Activated CD4-positive, CD25-positive, alpha-beta regulatory T cell treated with anti-CD3 and anti-CD28 coated beads, Interleukin-2, amount 50 U/mL, for 24 hours (primary cell): ENCODE data around the gene TSR3.
"Not testable (repeated sequence)": the region's sequence is repeated elsewhere in the genome, so short reads cannot be mapped to it uniquely, and the experiment has no call there.

Experiments
- ATAC-seq, 2 donors: fragments of 150-1000 bp; cut with Tn5 transposase; one replicate each; pipeline ENCODE4 v1.10.0; 2021; ENCODE audit warnings: mild to moderate bottlenecking in 1 of 2, moderate library complexity in 1 of 2

The TSR3 gene

DNA sequence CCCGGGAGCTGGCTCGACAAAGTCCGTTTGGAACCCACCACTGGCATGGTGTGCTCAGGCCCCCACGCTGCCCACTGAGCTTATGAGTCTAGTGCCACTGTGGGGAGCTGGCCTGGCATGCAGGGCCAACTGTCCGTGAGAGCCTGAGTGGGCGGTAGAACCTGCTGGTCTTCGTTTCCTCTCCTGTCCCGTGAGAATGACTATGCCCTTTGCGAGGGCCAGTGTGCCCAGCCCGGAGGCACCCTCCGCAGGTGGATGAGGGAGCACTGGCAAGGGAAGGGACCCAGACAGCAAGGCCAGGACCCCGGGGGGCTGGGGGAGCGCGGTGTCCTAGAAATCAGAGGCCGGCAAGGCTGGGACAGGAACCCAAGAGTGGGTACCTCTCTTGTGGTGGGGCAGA, 15.1 kb downstream of the TSR3 start:
- no peak for ATAC-seq

GRCh38 chr16:1335996-1336395, 15.7 kb downstream of the TSR3 start:
- no peak for ATAC-seq

GRCh38 chr16:1335211-1335971, 16.3 kb downstream of the TSR3 start:
- no peak for ATAC-seq

DNA sequence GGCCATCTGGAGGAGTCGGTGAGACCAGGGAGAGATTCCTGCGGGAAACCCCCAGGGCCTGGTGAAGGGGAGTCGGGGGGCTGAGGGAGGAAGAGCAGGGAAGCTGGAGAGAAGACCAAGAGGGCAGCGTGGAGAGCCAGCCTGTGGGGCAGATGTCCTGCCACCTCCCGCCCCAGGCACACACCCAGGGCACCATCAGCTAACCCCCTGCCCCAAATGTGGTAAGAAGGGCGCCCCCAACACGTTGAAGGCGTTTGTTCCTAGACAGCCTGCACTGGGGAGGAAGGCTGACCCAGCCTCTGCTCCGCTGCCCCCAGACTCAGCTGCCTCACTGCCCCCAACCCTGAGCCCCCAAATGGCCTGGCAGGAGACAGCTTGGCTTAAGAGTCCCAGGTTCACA, 16.9 kb downstream of the TSR3 start:
- ATAC-seq: no peak

DNA sequence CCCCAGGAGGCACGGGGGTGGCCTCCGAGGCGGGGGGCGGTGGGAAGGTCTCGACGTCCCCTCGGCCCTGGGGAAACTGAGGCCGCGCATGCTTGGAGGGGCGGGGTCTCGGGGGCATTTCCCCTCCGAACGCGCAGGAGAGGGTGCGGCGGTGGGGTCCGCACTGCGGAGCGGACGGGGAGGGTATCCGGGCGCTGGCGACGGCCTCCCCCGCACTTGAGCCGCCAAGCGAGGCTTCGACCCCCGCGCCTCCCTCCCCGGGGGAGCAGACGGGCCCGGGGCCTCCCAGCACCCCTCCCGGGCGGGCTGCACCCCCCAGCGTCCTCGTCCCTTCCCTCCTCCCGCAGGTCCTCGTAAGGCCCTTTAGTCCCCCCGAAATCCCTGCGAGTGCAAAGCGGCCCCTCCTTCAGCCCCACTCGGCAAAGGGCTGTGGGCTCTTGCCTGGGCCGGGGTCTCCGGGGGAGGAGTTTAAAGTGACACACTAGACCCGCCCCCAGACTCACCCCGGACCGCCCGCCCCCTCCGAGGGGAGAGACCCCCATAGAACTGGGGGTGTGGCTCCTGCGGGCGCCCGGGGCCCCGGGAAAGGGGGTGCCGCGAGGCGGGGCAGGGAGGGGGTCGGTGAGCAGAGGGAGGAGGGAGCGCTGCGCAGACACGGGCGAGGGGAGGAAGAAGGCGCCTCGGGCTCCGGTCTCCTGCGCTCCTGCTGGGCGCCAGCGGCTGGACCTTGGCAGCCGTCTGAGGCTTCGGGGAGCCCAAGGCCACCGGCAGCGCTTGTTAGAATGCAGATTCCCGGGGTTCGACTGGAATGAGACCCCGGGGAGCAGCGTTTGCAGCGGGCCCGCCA, 17.6 kb downstream of the TSR3 start:
- ATAC-seq: no peak

GRCh38 chr16:1333149-1333812, 18.4 kb downstream of the TSR3 start, which contains the start of gene BAIAP3:
BAIAP3 (plus strand) TSS chr16:1333645; CDS start chr16:1338550, 4,905 bp downstream.
- ATAC-seq: peak; percentile 58 to 62

GRCh38 chr16:1332618-1333148, 19.0 kb downstream of the TSR3 start:
- no peak for ATAC-seq

GRCh38 chr16:1331712-1332617, 19.7 kb downstream of the TSR3 start:
- ATAC-seq: no peak

DNA sequence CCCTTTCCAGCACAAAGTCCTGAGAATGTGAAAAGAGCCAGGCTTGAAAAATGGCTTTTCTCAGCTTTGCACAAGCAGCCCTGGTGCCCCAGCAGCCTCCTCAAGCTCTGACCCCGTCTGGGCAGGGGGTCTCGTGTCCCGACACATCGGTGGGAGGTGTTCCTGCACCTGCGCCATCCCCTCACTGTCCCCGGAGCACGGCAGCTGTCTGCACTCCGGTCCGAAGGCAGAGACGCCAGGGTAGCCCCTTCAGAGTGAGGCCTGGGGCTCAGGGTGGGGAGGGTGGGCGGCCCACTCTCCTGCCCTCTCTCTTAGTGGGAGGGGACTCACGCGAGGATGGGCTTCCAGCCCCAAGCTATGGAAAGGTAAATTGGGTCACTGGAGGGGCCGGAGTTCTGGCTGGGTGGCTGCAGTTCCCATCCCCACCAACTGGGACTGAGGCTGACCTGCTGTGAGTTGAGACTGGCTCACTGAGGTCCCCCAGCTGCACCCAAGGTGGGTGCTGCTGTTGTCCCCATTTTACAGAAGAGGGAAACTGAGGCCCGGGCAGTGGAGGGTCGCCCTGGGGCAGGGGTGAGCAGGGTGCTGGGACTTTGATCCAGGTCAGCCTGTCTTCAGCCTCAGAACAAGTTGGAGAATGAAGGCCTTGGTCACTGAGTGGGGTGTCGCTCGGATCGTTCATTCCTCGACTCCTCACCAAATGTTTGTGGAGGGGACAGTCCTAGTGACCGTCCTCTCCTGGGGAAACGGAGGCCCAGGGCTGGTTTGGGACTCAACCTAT, 20.6 kb downstream of the TSR3 start:
- no peak for ATAC-seq

- peak; percentile 24 to 31 for ATAC-seq
Measured at GRCh38 chr16:1330260-1330914, 21.3 kb downstream of the TSR3 start.

GRCh38 chr16:1328961-1329360, 22.7 kb downstream of the TSR3 start:
- ATAC-seq: not testable (repeated sequence)

GRCh38 chr16:1328136-1328535, 23.5 kb downstream of the TSR3 start:
- not testable (repeated sequence) for ATAC-seq

- no peak for ATAC-seq
Measured at GRCh38 chr16:1327619-1327947, 24.1 kb downstream of the TSR3 start.

GRCh38 chr16:1326946-1327618, 24.6 kb downstream of the TSR3 start:
- no peak for ATAC-seq

- no peak for ATAC-seq
Measured at GRCh38 chr16:1326391-1326790, 25.3 kb downstream of the TSR3 start.

DNA sequence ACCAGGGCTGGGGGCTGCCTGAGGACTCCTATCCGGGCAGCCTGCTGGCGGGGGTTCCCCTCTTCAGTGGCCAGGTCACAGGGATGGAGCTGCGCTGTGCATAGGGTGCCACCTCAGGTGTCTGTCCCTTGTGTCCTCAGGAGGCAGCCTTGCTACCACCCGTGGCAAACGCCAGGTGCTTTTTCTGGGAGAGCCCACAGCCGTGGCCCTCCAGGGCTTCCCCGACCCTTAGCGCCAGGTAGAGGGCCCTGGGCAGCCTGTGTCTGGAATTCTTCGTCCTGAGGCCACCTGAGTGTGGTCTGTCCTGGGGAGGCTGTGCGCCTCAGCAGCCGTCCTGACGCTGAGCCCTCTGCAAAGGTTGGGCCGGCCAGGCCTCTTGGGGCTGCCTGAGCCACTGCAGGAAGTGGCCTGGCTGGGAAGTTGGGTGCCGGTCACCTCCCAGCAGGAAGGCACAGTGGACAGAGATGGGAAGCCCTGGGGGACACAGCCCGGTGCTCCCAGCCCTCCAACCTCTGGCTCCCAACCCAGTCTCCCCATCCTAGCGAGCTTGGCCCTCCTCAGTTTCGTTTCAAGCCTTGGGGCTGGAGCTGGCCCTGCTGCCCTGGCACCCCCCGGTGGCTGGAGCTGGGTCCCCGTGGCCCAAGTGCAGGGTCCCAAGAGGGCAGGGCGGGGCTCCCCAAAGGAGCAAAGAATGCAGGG, 25.9 kb downstream of the TSR3 start:
- ATAC-seq: peak in 1 of 2 donors; percentile 11

DNA sequence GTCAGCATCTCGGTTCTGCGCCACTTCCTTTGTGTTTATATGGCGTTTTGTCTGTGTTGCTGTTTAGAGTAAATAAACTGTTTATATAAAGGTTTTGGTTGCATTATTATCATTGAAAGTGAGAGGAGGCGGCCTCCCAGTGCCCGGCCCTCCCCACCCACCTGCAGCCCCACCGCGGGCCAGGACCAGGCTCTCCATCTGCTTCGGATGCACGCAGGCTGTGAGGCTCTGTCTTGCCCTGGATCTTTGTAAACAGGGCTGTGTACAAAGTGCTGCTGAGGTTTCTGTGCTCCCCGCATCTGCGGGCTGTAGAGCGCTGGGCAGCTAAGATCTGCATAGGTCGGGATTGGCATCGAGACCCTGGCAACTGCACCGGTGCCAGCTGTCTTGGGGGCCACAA, 26.4 kb downstream of the TSR3 start:
- no peak for ATAC-seq

DNA sequence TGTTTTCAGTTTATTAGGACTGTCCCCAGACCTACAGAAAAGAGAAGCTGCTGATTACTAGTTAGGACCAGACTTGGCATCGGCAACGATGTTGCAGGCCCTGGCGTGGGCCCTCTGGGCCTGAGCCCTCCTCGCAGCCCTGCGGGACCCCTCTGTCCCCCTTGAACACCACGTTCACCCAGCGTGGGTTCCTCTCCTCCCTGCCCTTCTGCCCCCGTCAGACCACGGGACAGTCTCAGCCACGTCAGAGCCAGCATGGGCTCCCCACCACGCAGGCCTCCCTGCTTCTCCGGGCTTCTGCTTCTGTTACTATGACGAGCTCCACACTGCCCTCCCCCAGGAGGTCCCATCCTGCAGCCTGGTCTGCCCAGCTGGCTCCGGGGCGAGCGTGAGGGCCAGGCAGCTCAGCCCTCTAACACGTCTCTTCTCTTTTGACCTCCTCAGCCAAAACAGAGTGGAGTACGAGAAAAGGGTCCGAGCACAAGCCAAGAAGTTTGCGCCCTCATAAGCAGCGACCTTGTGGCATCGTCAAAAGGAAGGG, 27.3 kb downstream of the TSR3 start:
- ATAC-seq: no peak
